Activated T-helper 1 cell treated with anti-CD3 and anti-CD28 coated beads, Interleukin-12 subunit alpha, Interleukin-12 subunit beta, Interleukin-2, Interleukin-4 antibody, amounts not matched to agents 30 ng/mL and 10 ng/mL and 1 ng/mL, durations not matched to agents 14 hours and 24 hours and 36 hours (primary cell): ENCODE data around the gene RBBP5. TPM values are rescaled to one million over a fixed set of nuclear protein-coding genes. Genes with fewer than 3 reads are reported as not detected.

Source experiments
- DNase-seq: peaks from one replicate; pipeline ENCODE4 v3.0.0; 2021; ENCODE audit warnings: low spot score
- H3K27ac Mint-ChIP-seq: one replicate; pipeline ENCODE4 v1.8.0; 2021; ENCODE audit warnings: mild to moderate bottlenecking, mixed read lengths
- H3K27me3 Mint-ChIP-seq: one replicate; pipeline ENCODE4 v1.8.0; 2022; ENCODE audit warnings: mild to moderate bottlenecking, moderate library complexity, mixed read lengths; ENCODE audit not compliant: insufficient read depth
- H3K36me3 Mint-ChIP-seq: one replicate; pipeline ENCODE4 v1.8.0; 2021; ENCODE audit warnings: low read depth, mixed read lengths
- H3K4me1 Mint-ChIP-seq: one replicate; pipeline ENCODE4 v1.8.0; 2021; ENCODE audit warnings: low read depth, mixed read lengths
- H3K4me3 Mint-ChIP-seq: one replicate; pipeline ENCODE4 v1.8.0; 2021; ENCODE audit warnings: mild to moderate bottlenecking, moderate library complexity, mixed read lengths
- H3K9me3 Mint-ChIP-seq: one replicate; pipeline ENCODE4 v1.8.0; 2021; ENCODE audit warnings: mixed read lengths
- intact Hi-C: fragments of 100-400 bp; cut with micrococcal nuclease; formaldehyde crosslinking; loops from one replicate; pipeline ENCODE4 v1.15.1; 2024
- total RNA-seq: library from RNA; stranded (reverse); gene quantifications from 2 replicates; pipeline ENCODE4 v1.2.3, GENCODE V29; 2022

The RBBP5 gene
- total RNA-seq, 1 donor from 2014 or later: 21.5 TPM

DNA sequence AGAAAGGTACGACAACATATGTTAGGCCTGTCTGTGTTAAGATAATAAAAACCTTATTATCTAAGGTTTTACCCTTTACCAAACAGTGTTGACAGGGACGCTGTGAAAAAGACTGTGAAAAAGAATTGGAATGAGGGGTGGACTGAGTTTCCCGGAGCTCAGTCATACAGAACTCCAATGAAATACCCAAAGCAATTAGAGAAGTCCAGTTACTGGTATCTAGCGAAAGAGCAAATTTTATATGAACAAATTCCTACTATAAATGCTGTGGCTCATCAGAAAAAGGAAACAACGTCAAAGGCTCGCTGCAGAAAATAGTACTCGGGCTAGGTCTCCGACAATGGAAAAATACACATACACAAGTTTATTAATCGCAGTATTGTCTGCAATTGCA, 708 bp upstream of the RBBP5 start:
- no peaks in the 10 kb centered on the region for H3K27me3 Mint-ChIP-seq
- no peak for DNase-seq
- peaks cover 39% of the 10 kb centered on the region for H3K4me1 Mint-ChIP-seq
- H3K27ac Mint-ChIP-seq: peak overlapping the region; percentile 98
- no peaks in the 10 kb centered on the region for H3K9me3 Mint-ChIP-seq
- peak overlapping the region; percentile 98 for H3K4me3 Mint-ChIP-seq
- intact Hi-C loops: loop anchor here (1.0 to 10.0 kb wide), 8 partner anchors 19 to 608 kb away; partner anchors contain the start of genes DSTYK and MDM4
- H3K36me3 Mint-ChIP-seq: peaks cover 13% of the 10 kb centered on the region

DNA sequence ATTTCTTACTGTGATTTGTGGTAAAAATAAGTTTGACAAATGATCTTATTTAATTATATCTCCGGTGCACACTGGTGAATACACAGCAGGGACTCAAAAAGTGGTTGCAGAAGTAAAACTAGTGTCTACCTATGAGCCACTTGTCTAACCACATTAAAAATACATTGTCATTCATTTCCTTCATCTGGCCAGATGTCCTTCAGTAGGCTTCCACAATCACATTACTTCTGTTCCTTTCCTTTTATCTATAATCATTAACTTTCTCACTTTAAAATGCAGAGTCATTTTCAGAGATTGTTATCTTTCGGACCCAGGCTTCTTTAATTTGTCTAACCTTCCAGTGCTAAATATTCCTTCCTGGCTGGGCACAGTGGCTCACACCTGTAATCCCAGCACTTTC, 3.0 kb downstream of the RBBP5 start:
- Mint-ChIP-seq H3K27ac (no peak overlapping the region), H3K36me3 (peaks cover 14% of the 10 kb centered on the region), H3K4me3 (no peak overlapping the region), H3K9me3 (no peaks in the 10 kb centered on the region), H3K27me3 (no peaks in the 10 kb centered on the region), H3K4me1 (peaks cover 39% of the 10 kb centered on the region)
- DNase-seq: no peak
- intact Hi-C loops: no loop called here

DNA sequence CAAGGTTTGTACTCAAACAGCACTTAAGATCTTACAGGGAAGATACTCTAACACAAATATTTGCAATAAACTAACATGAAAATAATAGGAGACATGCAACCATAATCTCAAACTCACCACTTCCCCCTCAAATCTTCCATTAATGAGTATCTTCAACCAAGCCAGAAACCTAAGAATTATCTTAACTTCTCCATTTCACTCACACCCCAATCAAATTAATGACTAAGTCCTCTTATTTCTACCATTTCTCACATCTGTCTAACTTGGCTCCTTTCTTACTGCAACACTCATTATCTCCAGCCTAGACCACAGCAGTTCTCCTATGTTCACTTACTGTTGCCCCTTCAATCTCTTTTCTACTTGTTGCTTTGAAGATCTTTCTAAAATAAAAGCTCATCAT, 10.4 kb downstream of the RBBP5 start:
- Mint-ChIP-seq H3K27ac (no peak overlapping the region), H3K9me3 (no peaks in the 10 kb centered on the region), H3K4me3 (no peak overlapping the region), H3K36me3 (peaks cover 19% of the 10 kb centered on the region), H3K4me1 (no peaks in the 10 kb centered on the region), H3K27me3 (no peaks in the 10 kb centered on the region)
- intact Hi-C loops: no loop called here
- DNase-seq: no peak

DNA sequence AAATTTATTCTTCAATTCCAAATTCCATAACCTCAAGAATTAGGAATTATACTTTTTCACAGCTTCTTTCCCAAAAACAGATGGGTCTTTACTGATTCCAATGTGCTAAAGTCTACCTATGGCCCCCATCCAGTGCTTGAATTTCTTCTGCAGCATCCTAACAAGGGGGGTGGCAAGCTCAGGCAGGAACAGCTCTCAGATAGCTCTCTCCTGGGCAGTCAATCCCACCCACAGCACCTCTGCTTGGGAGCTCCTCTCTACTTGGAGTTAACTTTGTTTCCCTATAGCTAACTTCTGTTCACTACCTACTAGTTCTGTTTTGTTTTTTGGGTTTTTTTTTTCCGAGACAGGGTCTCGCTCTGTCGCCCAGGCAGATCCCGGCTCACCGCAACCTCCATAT, 12.1 kb downstream of the RBBP5 start:
- intact Hi-C loops: no loop called here
- H3K36me3 Mint-ChIP-seq: peaks cover 28% of the 10 kb centered on the region
- H3K27me3 Mint-ChIP-seq: no peaks in the 10 kb centered on the region
- no peaks in the 10 kb centered on the region for H3K4me1 Mint-ChIP-seq
- H3K4me3 Mint-ChIP-seq: no peak overlapping the region
- no peaks in the 10 kb centered on the region for H3K9me3 Mint-ChIP-seq
- no peak for DNase-seq
- H3K27ac Mint-ChIP-seq: no peak overlapping the region

DNA sequence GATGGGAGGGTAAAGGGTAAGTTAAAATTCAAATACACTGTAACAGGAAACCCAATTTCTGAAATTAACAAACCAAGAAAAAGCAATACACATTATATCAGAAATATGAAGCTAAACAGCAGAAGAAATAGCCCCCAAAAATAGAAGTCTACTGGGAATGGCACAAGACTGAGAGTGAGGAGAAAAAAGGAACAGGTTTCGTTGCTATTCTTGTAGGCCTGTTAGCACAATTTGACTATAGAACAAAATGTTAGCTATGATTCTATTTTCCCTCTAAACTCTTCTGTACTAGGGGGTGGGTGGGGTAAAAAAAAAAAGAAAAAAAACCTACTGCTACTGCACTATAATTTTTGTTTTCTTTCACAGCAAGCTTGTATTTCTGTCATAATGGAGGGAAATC, 12.5 kb downstream of the RBBP5 start:
- Mint-ChIP-seq H3K4me1 (no peaks in the 10 kb centered on the region), H3K9me3 (no peaks in the 10 kb centered on the region), H3K27ac (peak overlapping the region; percentile 21), H3K27me3 (no peaks in the 10 kb centered on the region), H3K36me3 (peaks cover 30% of the 10 kb centered on the region), H3K4me3 (no peak overlapping the region)
- intact Hi-C loops: no loop called here
- DNase-seq: no peak

DNA sequence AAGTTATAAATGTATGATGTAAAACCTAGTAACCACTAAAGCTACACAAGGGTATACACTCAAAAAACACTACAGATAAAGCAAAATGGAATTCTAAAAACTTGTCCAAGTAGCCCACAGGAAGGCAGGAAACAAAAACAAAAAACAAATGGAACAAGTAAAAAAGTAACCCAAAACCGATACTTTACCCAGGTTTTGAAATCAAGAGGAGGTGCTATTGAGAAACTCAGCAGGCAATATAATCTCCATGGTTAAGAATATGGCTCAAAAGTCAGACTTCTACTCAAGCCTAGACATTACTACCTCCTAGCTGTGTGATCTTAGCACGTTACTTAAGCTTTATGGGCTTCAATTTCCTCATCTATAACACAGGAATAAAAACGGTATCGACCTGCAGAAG, 13.3 kb downstream of the RBBP5 start:
- Mint-ChIP-seq H3K36me3 (peaks cover 34% of the 10 kb centered on the region), H3K4me1 (no peaks in the 10 kb centered on the region), H3K27ac (peak overlapping the region; percentile 2), H3K27me3 (no peaks in the 10 kb centered on the region), H3K4me3 (no peak overlapping the region), H3K9me3 (no peaks in the 10 kb centered on the region)
- no peak for DNase-seq
- intact Hi-C loops: no loop called here

DNA sequence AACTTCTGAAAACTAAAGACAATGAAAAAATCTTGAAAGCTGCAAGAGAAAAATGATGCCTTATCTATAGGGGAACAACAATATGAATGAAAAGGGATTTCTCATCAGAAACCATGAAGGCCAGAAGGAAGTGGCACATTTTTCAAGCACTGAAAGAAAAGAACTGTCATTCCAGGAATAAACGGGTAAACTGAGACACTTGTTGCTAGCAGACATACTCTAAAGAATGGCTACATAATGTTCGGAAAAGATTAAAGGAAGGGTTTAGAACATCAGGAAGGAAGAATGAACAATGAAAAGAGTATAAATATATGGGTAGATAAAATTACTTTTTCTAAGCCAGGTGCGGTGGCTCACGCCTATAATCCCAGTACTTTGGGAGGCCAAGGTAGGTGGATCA, 14.5 kb downstream of the RBBP5 start:
- H3K36me3 Mint-ChIP-seq: peaks cover 36% of the 10 kb centered on the region

DNA sequence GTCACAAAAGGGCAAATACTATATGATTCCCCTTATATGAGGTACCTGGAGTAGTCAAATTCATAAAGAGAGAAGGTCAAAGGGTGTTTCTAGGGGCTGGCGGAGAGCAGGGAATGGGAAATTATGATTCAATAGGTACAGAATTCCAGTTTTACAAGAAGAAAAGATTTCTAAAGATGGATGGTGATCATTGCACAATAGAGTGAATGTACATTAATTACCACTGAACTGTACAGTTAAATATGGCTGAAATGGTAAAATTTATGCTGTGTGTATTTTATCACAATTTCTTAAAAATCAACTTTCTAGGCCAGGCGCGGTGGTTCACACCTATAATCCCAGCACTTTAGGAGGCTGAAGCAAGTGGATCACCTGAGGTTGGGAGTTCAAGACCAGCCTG, 19.4 kb downstream of the RBBP5 start:
- Mint-ChIP-seq H3K36me3 (peaks cover 56% of the 10 kb centered on the region), H3K9me3 (no peaks in the 10 kb centered on the region), H3K27ac (no peak overlapping the region), H3K27me3 (no peaks in the 10 kb centered on the region), H3K4me3 (no peak overlapping the region), H3K4me1 (no peaks in the 10 kb centered on the region)
- DNase-seq: no peak
- intact Hi-C loops: no loop called here

More for the DNA sequence above, 14.5 kb downstream of the RBBP5 start:
- Mint-ChIP-seq H3K27ac (no peak overlapping the region), H3K27me3 (no peaks in the 10 kb centered on the region), H3K4me1 (no peaks in the 10 kb centered on the region), H3K9me3 (no peaks in the 10 kb centered on the region), H3K4me3 (no peak overlapping the region)
- DNase-seq: no peak
- intact Hi-C loops: no loop called here

DNA sequence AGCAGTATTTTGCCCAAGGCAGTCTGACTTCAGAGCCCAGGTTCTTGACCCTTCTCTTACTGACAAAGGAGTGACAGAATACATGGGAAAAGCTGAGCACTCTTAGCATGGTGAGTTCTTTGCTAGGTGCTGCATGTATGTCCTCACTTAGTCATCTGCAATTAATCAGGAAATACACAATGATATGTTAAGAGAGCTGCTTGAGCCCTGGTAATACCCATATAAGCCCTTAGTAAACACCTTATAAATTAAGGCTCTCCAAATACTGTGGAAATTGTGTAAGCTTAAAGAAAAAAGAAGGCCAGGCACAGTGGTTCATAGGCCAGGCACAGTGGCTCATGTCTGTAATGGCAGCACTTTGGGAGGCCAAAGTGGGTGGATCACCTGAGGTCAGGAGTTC, 23.5 kb downstream of the RBBP5 start:
- no peak overlapping the region for H3K27ac Mint-ChIP-seq
- no peaks in the 10 kb centered on the region for H3K27me3 Mint-ChIP-seq
- no peak for DNase-seq
- intact Hi-C loops: no loop called here
- no peak overlapping the region for H3K4me3 Mint-ChIP-seq
- no peaks in the 10 kb centered on the region for H3K9me3 Mint-ChIP-seq
- H3K4me1 Mint-ChIP-seq: no peaks in the 10 kb centered on the region
- peaks cover 57% of the 10 kb centered on the region for H3K36me3 Mint-ChIP-seq

DNA sequence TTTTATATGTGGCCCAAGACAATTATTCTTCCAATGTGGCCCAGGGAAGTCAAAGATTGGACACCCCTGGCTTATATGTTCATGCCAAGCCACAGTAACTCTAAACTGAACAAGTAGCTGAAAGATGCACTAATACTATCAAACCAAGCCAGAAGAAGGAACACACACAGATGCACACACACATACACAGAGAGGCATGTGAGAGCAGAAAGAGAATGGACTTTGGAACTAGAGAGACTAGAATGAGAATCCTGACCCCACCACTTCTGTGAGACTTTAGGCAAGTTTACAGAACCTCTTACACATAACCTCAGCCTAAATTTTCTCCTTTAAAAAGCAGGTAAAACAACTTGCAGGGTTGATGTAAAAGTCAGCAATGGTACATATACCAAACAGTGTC, 26.4 kb downstream of the RBBP5 start:
- H3K36me3 Mint-ChIP-seq: peaks cover 61% of the 10 kb centered on the region
- intact Hi-C loops: no loop called here
- no peak overlapping the region for H3K27ac Mint-ChIP-seq
- H3K4me3 Mint-ChIP-seq: no peak overlapping the region
- no peak for DNase-seq
- H3K9me3 Mint-ChIP-seq: no peaks in the 10 kb centered on the region
- H3K4me1 Mint-ChIP-seq: no peaks in the 10 kb centered on the region
- no peaks in the 10 kb centered on the region for H3K27me3 Mint-ChIP-seq

DNA sequence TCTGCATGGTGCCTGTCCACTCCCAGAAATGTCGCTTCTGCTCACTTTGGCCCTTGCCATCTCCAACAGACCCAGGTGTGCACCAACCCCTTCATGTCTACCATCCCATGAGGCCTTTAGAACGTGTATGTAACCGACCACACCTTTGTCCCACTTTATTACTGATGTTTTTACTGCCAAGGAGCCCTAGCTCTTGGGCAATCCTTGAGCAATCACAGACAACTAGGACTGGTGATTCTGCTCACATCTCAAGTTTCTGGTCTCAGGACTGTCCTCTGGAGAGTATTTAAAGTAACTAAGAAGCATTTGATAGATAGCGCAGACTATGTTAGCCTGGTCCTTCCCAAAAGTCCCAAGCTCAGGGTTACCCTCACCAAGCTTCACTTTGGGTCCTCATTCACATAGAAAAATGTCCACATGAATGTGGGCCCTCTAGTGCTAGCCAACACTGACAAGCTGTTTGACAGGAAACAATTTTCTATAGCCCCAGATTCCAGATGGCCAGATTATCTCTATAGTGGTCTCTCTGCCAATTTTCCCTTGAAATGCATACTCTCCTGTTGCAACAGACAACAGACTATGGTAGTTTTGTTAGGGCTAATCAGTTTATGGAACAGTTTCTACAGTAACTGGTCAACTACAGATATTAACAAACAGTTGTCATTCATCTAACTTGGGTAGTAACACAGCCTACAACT, 30.6 kb downstream of the RBBP5 start:
- H3K27me3 Mint-ChIP-seq: no peaks in the 10 kb centered on the region
- H3K4me3 Mint-ChIP-seq: no peak overlapping the region
- peaks cover 53% of the 10 kb centered on the region for H3K36me3 Mint-ChIP-seq
- intact Hi-C loops: no loop called here
- no peaks in the 10 kb centered on the region for H3K4me1 Mint-ChIP-seq
- DNase-seq: no peak
- no peaks in the 10 kb centered on the region for H3K9me3 Mint-ChIP-seq
- no peak overlapping the region for H3K27ac Mint-ChIP-seq

DNA sequence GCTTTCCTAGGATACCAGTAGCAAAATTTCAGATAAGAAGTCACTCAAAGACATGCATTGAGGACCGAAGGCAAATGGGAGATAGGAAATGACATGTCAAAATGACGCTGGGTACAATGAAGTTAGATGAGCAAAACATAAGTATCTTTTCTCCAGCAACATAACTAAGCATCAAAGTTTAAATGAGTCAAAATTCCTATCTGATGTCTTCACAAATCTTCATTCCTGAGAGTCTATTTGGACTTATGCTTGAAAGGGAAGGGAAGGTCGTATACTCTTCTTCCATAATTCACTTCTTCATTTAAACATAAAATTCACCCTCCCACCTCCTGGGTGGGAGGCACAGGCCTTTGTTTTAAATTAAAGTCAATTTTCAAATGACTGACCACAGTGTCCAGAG, 33.4 kb downstream of the RBBP5 start:
- Mint-ChIP-seq H3K27ac (no peak overlapping the region), H3K4me1 (no peaks in the 10 kb centered on the region), H3K36me3 (peaks cover 54% of the 10 kb centered on the region)

DNA sequence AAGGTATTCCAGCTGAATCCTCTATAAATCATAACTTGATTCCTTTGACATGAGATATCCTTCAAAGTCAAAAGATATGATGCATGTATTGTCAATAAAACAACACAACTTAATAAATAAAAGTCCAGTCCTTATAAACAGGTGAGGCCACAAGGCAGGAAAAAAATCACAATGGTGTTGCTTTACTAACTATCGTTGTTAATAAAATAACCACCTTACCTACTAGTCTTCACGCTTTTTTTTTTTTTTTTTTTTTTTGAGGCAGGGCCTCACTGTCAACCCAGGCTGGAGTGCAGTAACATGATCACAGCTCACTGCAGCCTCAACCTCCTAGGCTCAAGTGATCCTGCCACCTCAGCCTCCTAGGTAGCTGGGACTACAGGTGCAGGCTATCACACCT, 37.4 kb downstream of the RBBP5 start, which contains the start of gene TMEM81:
TMEM81 (minus strand) TSS at position 101 of the 400 bp plus-strand sequence. CDS start 140 bp downstream, outside the sequence.
- no peak within 1 kb of the TSS for H3K4me3 Mint-ChIP-seq
- H3K36me3 Mint-ChIP-seq: peaks cover 35% of the 10 kb centered on the region
- DNase-seq: no peak
- H3K27me3 Mint-ChIP-seq: no peaks in the 10 kb centered on the region
- intact Hi-C loops: no loop called here
- no peaks in the 10 kb centered on the region for H3K9me3 Mint-ChIP-seq
- no peaks in the 10 kb centered on the region for H3K4me1 Mint-ChIP-seq
- no peak within 1 kb of the TSS for H3K27ac Mint-ChIP-seq

More for the DNA sequence above, 33.4 kb downstream of the RBBP5 start:
- intact Hi-C loops: no loop called here
- no peak for DNase-seq
- Mint-ChIP-seq H3K4me3 (no peak overlapping the region), H3K27me3 (no peaks in the 10 kb centered on the region), H3K9me3 (no peaks in the 10 kb centered on the region)

DNA sequence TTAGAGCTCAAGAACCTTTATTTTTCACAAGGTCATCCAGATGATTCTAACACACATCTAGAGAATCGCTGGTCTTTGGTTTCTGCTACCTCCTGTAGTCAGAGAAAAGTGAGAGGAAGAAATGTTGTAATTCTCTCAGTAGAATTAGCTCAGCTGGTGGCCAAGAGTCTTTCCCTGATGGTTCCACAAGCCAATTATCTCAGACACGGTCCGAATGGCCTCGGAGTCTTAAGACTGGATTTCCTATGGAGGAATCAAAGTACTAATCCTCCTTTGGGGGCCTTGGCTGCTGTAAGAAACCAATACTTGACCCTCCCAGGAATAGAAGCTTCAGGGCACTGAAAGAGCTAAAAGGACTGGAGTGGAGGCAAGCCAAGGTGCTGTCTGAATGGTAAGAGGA, 39.3 kb downstream of the RBBP5 start:
- no peak overlapping the region for H3K27ac Mint-ChIP-seq
- H3K27me3 Mint-ChIP-seq: no peaks in the 10 kb centered on the region
- intact Hi-C loops: no loop called here
- no peak for DNase-seq
- no peaks in the 10 kb centered on the region for H3K4me1 Mint-ChIP-seq
- peaks cover 20% of the 10 kb centered on the region for H3K36me3 Mint-ChIP-seq
- no peaks in the 10 kb centered on the region for H3K9me3 Mint-ChIP-seq
- no peak overlapping the region for H3K4me3 Mint-ChIP-seq
